Thoracic aorta (tissue), 2 donors: ENCODE measurements around the gene KAT6B. TPM values are rescaled to one million over a fixed set of nuclear protein-coding genes. Genes with fewer than 3 reads are reported as not detected.

ENCODE experiments used
- ATAC-seq: fragments of 150-250 bp; one replicate; pipeline ENCODE4 v1.8.0; 2017; ENCODE audit warnings: low read depth; ENCODE audit not compliant: insufficient number of reproducible peaks, low FRiP score
- DNase-seq: peaks from one replicate; pipeline ENCODE4 v3.0.0-alpha.2; 2020; ENCODE audit warnings: low spot score
- H3K27ac ChIP-seq, 2 donors: fragments of 200-600 bp; sonication (generic); 1 replicate in 1 of 2; 2 replicates in 1 of 2; pipeline ENCODE4 v1.5.1; 2016; ENCODE audit warnings: mild to moderate bottlenecking in 2 of 2, moderate library complexity in 2 of 2
- H3K27me3 ChIP-seq: fragments of 200-600 bp; sonication (generic); replicated peaks from 2 replicates; pipeline ENCODE4 v1.6.0; 2016; ENCODE audit warnings: mild to moderate bottlenecking; ENCODE audit not compliant: insufficient read depth
- H3K36me3 ChIP-seq: fragments of 200-600 bp; sonication (generic); one replicate; pipeline ENCODE4 v1.5.1; 2016
- H3K4me1 ChIP-seq, 2 donors: fragments of 200-600 bp; sonication (generic); 1 replicate in 1 of 2; 2 replicates in 1 of 2; pipeline versions ENCODE4 v1.5.1 to v1.6.0; 2016; ENCODE audit warnings: low read depth in 2 of 2, mild to moderate bottlenecking in 1 of 2; ENCODE audit not compliant: control insufficient read depth in 1 of 2
- H3K4me3 ChIP-seq: fragments of 200-600 bp; sonication (generic); 2 replicates; pipeline ENCODE4 v1.5.1; 2016; ENCODE audit warnings: mild to moderate bottlenecking
- H3K9me3 ChIP-seq: fragments of 200-600 bp; sonication (generic); 2 replicates; pipeline ENCODE4 v1.5.1; 2016
- total RNA-seq, 2 donors: library from RNA; depleted of rRNA; stranded (reverse); fragments of >200 nt; gene quantifications; one replicate each; pipeline versions ENCODE4 v1.1.0 to v1.2.3, GENCODE V29; 2016
- TF ChIP-seq, protein P1 (sequence below): fragments of 200-600 bp; sonication (generic); IDR thresholded peaks from one replicate; pipeline ENCODE4 v1.5.1; 2019; ENCODE audit warnings: antibody characterized with exemption

Gene KAT6B
- total RNA-seq, 2 donors from 2014 or later: 38.4 to 46.9 TPM

DNA sequence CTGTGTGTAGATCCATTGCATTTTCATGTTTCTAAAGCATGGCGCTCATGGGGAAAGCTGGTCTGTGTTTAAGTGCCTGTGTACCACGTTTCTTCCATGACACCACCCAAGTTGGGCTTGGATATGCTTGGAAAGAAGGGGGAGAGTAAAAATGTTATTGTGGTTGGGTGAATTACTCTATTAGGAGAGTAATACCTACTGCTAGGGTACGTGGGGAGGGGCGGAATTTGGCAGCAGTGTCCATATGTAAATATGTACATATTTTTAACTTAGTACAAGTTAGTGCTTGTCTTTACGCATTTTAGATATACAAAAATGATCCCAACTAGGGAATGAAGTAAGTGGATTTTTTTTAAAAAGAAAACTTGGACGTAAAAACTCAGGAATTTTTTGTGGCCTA, 242.1 kb downstream of the KAT6B start:
- Histone ChIP-seq H3K27me3 (no peaks in the 10 kb centered on the region), H3K36me3 (no peaks in the 10 kb centered on the region), H3K27ac (no peak overlapping the region), H3K4me3 (no peak overlapping the region), H3K9me3 (no peaks in the 10 kb centered on the region), H3K4me1 (peaks cover 3 to 11% of the 10 kb centered on the region in 2 donors)
- ATAC-seq (no peak), DNase-seq (no peak)
- TF ChIP-seq, protein P1, sequence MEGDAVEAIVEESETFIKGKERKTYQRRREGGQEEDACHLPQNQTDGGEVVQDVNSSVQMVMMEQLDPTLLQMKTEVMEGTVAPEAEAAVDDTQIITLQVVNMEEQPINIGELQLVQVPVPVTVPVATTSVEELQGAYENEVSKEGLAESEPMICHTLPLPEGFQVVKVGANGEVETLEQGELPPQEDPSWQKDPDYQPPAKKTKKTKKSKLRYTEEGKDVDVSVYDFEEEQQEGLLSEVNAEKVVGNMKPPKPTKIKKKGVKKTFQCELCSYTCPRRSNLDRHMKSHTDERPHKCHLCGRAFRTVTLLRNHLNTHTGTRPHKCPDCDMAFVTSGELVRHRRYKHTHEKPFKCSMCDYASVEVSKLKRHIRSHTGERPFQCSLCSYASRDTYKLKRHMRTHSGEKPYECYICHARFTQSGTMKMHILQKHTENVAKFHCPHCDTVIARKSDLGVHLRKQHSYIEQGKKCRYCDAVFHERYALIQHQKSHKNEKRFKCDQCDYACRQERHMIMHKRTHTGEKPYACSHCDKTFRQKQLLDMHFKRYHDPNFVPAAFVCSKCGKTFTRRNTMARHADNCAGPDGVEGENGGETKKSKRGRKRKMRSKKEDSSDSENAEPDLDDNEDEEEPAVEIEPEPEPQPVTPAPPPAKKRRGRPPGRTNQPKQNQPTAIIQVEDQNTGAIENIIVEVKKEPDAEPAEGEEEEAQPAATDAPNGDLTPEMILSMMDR: no peak

DNA sequence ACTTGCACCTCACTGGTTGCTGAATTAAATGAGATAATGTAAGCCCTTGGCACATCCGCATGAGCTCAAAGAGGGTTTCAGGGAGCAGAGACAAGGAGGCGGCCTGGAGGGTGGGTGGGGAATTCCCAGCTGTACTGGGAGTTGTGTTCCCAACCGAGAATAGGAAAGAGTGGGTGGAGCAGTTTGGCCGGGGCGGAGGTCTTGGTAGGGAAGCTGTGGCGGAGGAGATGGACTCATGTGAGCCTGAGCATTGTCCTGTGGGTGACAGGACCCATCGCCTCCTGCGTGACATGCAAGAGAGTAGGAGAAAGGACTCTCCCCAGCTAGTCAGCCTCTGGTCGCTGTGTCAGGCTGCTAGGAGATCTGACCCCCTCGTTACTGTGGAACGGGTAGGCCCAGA, 244.1 kb downstream of the KAT6B start:
- Histone ChIP-seq H3K4me3 (no peak overlapping the region), H3K27ac (no peak overlapping the region), H3K9me3 (no peaks in the 10 kb centered on the region), H3K36me3 (no peaks in the 10 kb centered on the region), H3K4me1 (peaks cover 0 to 4% of the 10 kb centered on the region in 2 donors), H3K27me3 (no peaks in the 10 kb centered on the region)
- TF ChIP-seq, protein P1: no peak
- DNase-seq (no peak), ATAC-seq (no peak)

DNA sequence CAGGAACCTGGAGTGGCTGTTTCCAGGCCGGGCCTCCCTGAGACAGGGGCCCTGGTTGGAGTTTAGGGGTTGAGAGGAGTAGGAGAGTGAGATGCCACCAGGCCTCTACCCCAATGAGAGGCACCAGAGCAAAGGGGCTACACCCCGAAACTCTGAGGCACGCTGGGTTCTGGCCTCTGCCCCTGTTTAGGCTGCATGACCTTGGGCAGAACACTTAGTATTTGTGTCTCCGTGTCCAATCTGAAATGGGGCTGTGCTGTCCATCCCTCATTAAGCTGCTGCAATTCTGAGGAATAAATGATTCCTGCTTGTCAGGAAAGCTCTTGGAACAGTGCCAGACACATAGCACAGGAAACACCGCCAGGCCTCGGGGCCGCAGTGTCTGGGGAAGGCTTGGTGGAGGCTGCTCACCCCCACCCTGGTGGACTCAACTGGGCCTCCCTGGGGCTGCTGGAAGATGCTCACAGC, 244.6 kb downstream of the KAT6B start:
- ATAC-seq (no peak), DNase-seq (no peak)
- TF ChIP-seq, protein P1: no peak
- Histone ChIP-seq H3K36me3 (no peaks in the 10 kb centered on the region), H3K27ac (no peak overlapping the region), H3K4me1 (peaks cover 0 to 4% of the 10 kb centered on the region in 2 donors), H3K4me3 (no peak overlapping the region), H3K9me3 (no peaks in the 10 kb centered on the region), H3K27me3 (no peaks in the 10 kb centered on the region)

DNA sequence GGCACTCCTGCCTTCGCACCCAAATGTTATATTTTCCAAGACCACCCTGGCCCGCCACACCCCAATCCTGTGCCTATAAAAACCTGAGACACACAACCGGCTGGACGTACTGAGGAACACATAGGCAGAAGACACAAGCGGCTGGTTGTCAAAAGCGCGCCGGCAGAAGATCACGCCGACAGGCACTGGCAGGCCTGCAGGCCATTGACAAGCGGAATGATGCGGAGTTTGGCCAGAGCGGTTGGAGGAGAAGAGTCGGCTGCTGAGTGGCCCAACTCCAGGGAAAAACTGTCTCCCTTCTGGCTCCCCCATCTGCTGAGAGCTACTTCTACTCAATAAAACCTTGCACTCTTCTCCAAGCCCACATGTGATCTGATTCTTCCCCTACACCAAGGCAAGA, 245.4 kb downstream of the KAT6B start:
- Histone ChIP-seq H3K4me1 (peaks cover 0 to under 1% of the 10 kb centered on the region in 2 donors), H3K9me3 (no peaks in the 10 kb centered on the region), H3K4me3 (no peak overlapping the region), H3K27me3 (no peaks in the 10 kb centered on the region), H3K36me3 (no peaks in the 10 kb centered on the region), H3K27ac (no peak overlapping the region)
- DNase-seq (no peak), ATAC-seq (no peak)
- TF ChIP-seq, protein P1: no peak

DNA sequence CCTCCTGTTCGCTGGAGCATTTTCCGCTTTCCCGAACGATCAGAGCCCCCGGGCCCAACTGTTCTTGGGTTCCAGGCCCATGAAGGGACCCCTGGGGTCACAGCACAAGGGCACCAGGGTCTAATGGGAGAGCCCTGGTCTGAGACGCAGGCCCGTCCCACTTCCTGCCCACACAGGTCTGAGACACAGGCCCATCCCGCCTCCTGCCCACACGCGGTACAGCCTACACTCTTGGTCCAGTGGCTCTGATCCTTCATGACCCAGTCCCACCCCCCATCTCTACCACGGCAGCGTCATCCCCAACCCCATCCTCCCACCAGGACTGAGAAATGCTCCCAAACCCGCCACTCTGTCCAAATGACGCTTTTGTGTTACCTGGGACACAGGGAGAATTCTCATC, 246.3 kb downstream of the KAT6B start:
- no peaks in the 10 kb centered on the region for H3K27me3 ChIP-seq
- TF ChIP-seq, protein P1: no peak
- H3K36me3 ChIP-seq: no peaks in the 10 kb centered on the region
- H3K9me3 ChIP-seq: no peaks in the 10 kb centered on the region
- ATAC-seq (no peak), DNase-seq (no peak)
- no peak overlapping the region for H3K4me3 ChIP-seq
- H3K4me1 ChIP-seq: no peaks in the 10 kb centered on the region
- H3K27ac ChIP-seq: no peak overlapping the region
